Activated T-cell treated with anti-CD3 and anti-CD28 coated beads for 1 hour (primary cell): ENCODE measurements around the gene YOD1.

Experiments
- DNase-seq: peaks from one replicate; pipeline ENCODE4 v3.0.0-alpha.2; 2020; ENCODE audit warnings: low read depth

YOD1 gene

GRCh38 chr1:207025146-207025880 is 25.7 kb downstream of the YOD1 start:
- DNase-seq, result no peak

- DNase-seq, result no peak
Measured at GRCh38 chr1:207024202-207025145, 26.5 kb downstream of the YOD1 start.

GRCh38 chr1:207022996-207023679 is 27.9 kb downstream of the YOD1 start:
- DNase-seq, result no peak

GRCh38 chr1:207021876-207022596 is 29.0 kb downstream of the YOD1 start:
- DNase-seq, result no peak

- no peak for DNase-seq
Measured at GRCh38 chr1:207021139-207021861, 29.7 kb downstream of the YOD1 start.

GRCh38 chr1:207020709-207021107 is 30.3 kb downstream of the YOD1 start:
- DNase-seq, result no peak

GRCh38 chr1:207020065-207020708 is 30.8 kb downstream of the YOD1 start:
- DNase-seq, result no peak

GRCh38 chr1:207019661-207020060 is 31.3 kb downstream of the YOD1 start:
- no peak for DNase-seq

GRCh38 chr1:207019161-207019560 is 31.8 kb downstream of the YOD1 start:
- DNase-seq, result no peak

- no peak for DNase-seq
Measured at GRCh38 chr1:207018707-207019106, 32.3 kb downstream of the YOD1 start.

- DNase-seq, result no peak
Measured at GRCh38 chr1:207017615-207018559, 33.1 kb downstream of the YOD1 start.

- DNase-seq, result no peak
Measured at GRCh38 chr1:207015791-207016190, 35.2 kb downstream of the YOD1 start.

- no peak for DNase-seq
Measured at GRCh38 chr1:207014728-207015127, 36.3 kb downstream of the YOD1 start.

GRCh38 chr1:207013321-207014085 is 37.5 kb downstream of the YOD1 start:
- no peak for DNase-seq

GRCh38 chr1:207010726-207011125 is 40.3 kb downstream of the YOD1 start:
- no peak for DNase-seq

- no peak for DNase-seq
Measured at GRCh38 chr1:207009945-207010344, 41.1 kb downstream of the YOD1 start.

- DNase-seq, result no peak
Measured at GRCh38 chr1:207009182-207009850, 41.7 kb downstream of the YOD1 start.

GRCh38 chr1:207007352-207008033 is 43.5 kb downstream of the YOD1 start:
- DNase-seq, result no peak
